Measurements from ENCODE around the gene TXNRD2.

The TXNRD2 gene

GRCh38 chr22:19862619-19863246 lies 78.9 kb downstream of the TXNRD2 start:
- no peak for DNase-seq (ENCODE audit: low read depth)

GRCh38 chr22:19859861-19860510 lies 81.6 kb downstream of the TXNRD2 start:
- DNase-seq (ENCODE audit: low read depth) = no peak

- no peak for DNase-seq (ENCODE audit: low read depth)
These were observed 84.2 kb downstream of the TXNRD2 start for GRCh38 chr22:19857382-19857781.

- DNase-seq (ENCODE audit: low read depth) = peak; percentile 29
These were observed 85.9 kb downstream of the TXNRD2 start for GRCh38 chr22:19855504-19856409.

GRCh38 chr22:19854778-19855503 lies 86.7 kb downstream of the TXNRD2 start, which contains the start of the genes GNB1L and RTL10:
TSS of gene GNB1L (minus strand) at chr22:19854874. CDS start at chr22:19821355, 33,519 bp downstream.
TSS of gene RTL10 (minus strand) at chr22:19854874. CDS start at chr22:19852261, 2,613 bp downstream.
- peak; percentile 95 for DNase-seq (ENCODE audit: low read depth)

GRCh38 chr22:19853879-19854777 lies 87.5 kb downstream of the TXNRD2 start:
- DNase-seq (ENCODE audit: low read depth) = no peak

- no peak for DNase-seq (ENCODE audit: low read depth)
These were observed 88.3 kb downstream of the TXNRD2 start for GRCh38 chr22:19853058-19853878.

GRCh38 chr22:19852177-19852781 lies 89.3 kb downstream of the TXNRD2 start:
- no peak for DNase-seq (ENCODE audit: low read depth)

GRCh38 chr22:19851291-19852176 lies 90.1 kb downstream of the TXNRD2 start:
- no peak for DNase-seq (ENCODE audit: low read depth)

- DNase-seq (ENCODE audit: low read depth) = no peak
These were observed 90.9 kb downstream of the TXNRD2 start for GRCh38 chr22:19850763-19851109.

- no peak for DNase-seq (ENCODE audit: low read depth)
These were observed 91.5 kb downstream of the TXNRD2 start for GRCh38 chr22:19849835-19850762.

GRCh38 chr22:19848298-19849224 lies 93.1 kb downstream of the TXNRD2 start:
- no peak for DNase-seq (ENCODE audit: low read depth)

- DNase-seq (ENCODE audit: low read depth) = no peak
These were observed 94.3 kb downstream of the TXNRD2 start for GRCh38 chr22:19847345-19847632.

GRCh38 chr22:19846620-19847344 lies 94.8 kb downstream of the TXNRD2 start:
- no peak for DNase-seq (ENCODE audit: low read depth)

GRCh38 chr22:19845054-19845722 lies 96.4 kb downstream of the TXNRD2 start:
- DNase-seq (ENCODE audit: low read depth) = no peak
